NB4 (cell line): ENCODE data around the gene NPLOC4.
A peak's percentile ranks its signal among the peaks of the same experiment; 100 is the strongest.

Source experiments
- DNase-seq: peaks from one replicate; pipeline ENCODE4 v3.0.0; 2010; ENCODE audit warnings: low read depth
- H3K4me3 ChIP-seq: one replicate; pipeline ENCODE4 v1.5.1; 2011; ENCODE audit warnings: mild to moderate bottlenecking, low read depth, low read length, moderate library complexity
- CTCF ChIP-seq: IDR thresholded peaks from one replicate; pipeline ENCODE4 v1.5.1; 2012; ENCODE audit warnings: low read depth, low read length
- MAX ChIP-seq: IDR thresholded peaks from 2 replicates; pipeline ENCODE4 v1.6.1; 2011; ENCODE audit warnings: low read depth, low read length
- MYC ChIP-seq: IDR thresholded peaks from 2 replicates; pipeline ENCODE4 v1.6.1; 2011; ENCODE audit warnings: low read depth, low read length
- POLR2A ChIP-seq: IDR thresholded peaks from 2 replicates; pipeline ENCODE4 v1.6.1; 2011; ENCODE audit warnings: mild to moderate bottlenecking; ENCODE audit not compliant: insufficient read length; ENCODE audit errors: extremely low read depth

Gene NPLOC4

GRCh38 chr17:81539961-81540675 is 96.8 kb downstream of the NPLOC4 start:
- TF ChIP-seq MAX: no peak
- TF ChIP-seq POLR2A: no peak
- no peak for TF ChIP-seq CTCF
- TF ChIP-seq MYC: no peak
- H3K4me3 ChIP-seq: no peak overlapping the region
- no peak for DNase-seq

- no peak overlapping the region for H3K4me3 ChIP-seq
- DNase-seq: no peak
- TF ChIP-seq MAX (no peak), POLR2A (no peak), MYC (no peak), CTCF (no peak)
Observed at GRCh38 chr17:81539571-81539900, 97.4 kb downstream of the NPLOC4 start.

- no peak for DNase-seq
- H3K4me3 ChIP-seq: no peak overlapping the region
- TF ChIP-seq MAX (no peak), CTCF (no peak), MYC (no peak), POLR2A (no peak)
Observed at GRCh38 chr17:81538651-81539570, 98.0 kb downstream of the NPLOC4 start.

- no peak overlapping the region for H3K4me3 ChIP-seq
- no peak for DNase-seq
- no peak for TF ChIP-seq CTCF
- TF ChIP-seq MAX: no peak
- no peak for TF ChIP-seq POLR2A
Observed at GRCh38 chr17:81537856-81538555, 98.9 kb downstream of the NPLOC4 start.

- DNase-seq: peak; percentile 53
- TF ChIP-seq POLR2A (no peak), MAX (no peak), CTCF (peak; percentile 52), MYC (no peak)
- H3K4me3 ChIP-seq: no peak overlapping the region
Observed at GRCh38 chr17:81537343-81537855, 99.5 kb downstream of the NPLOC4 start.
